ENCODE results near the gene MAPKAPK2.

DNA sequence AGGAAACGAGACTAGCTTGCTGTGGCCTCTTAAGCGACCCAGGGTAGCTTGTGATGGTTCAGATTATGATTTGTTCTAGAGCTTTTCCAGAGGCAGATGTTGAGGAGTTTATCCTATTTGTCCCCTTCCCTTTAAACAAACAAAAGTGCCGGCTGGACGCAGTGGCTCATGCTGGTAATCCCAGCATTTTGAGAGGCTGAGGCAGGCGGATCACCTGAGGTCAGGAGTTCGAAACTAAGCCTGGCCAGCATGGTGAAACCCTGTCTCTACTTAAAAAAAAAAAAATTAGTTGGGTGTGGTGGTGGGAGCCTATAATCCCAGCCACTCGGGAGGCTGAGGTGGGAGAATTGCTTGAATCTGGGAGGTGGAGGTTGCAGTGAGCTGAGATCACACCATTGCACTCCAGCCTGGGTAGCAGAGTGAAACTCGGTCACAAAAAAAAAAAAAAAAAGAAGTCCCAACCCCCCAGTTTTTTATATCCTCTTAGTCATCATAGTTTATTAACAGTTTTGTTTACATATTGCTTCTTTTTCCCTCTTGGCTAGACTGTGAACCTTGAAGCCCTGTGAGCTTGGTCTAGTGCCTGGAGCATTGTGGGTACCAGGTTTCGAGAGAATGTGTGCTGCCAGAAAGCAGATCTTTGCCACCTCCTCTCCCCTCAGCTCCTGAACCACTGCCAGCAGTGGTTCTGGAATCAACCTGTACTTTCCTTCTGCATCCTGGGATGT is 29.8 kb downstream of the MAPKAPK2 start:
- TF ChIP-seq POLR2A (IDR thresholded peaks at IDR 0.05; ENCODE audit: low read length) (no peak), GATA1 (IDR thresholded peaks at IDR 0.05; ENCODE audit: low read depth, low read length) (no peak)
